ENCODE measurements around the gene B4GALNT2. TPM values are rescaled to one million over a fixed set of nuclear protein-coding genes. Genes with fewer than 3 reads are reported as not detected.
A peak's percentile ranks its signal among the peaks of the same experiment; 100 is the strongest.

B4GALNT2 gene
- total RNA-seq, 2 donors from 2014 or later: 0.04 to 0.11 TPM

DNA sequence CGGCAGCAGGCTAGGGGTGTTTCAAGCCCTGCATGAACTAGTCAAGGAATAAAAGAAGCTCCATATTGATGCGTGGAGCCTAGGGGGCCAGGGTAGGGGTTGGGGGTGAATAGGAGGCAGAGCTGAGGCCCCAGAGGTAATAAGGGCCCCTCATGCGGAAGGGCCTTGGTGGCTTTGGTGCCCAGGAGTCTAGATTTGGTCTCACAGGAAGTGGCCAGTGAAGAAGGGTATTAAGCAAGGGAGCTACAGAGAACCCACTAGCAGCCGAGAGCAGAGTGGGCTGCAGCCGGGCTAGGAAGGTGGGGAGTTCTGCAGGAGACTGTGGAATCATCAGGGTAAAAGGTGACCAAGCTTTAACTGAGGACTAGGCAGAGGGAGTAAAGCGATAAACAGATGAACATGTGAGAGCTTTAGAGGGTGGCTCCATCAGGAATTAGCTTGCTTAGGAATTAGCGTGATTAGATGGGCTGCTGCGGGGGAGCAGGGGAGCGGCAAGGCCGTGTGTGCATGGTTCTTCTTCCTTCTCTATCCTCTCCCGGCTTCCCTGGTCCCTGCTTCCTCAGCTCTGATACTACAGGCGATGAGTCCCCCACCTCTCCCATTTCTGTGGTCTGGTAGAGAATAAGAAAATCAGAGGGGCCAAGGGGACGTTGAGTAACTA, 68.0 kb downstream of the B4GALNT2 start:
- Histone ChIP-seq H3K36me3 (ENCODE audit: control insufficient read depth, insufficient read depth, low read length) (no peaks in the 10 kb centered on the region), H3K4me1 (ENCODE audit: control insufficient read depth, insufficient read depth, low read length) (peaks cover 3% of the 10 kb centered on the region), H3K9me3 (ENCODE audit: control insufficient read depth, low read length) (no peaks in the 10 kb centered on the region), H3K27me3 (ENCODE audit: control insufficient read depth, insufficient read depth, low read length, poor library complexity, severe bottlenecking) (peaks cover 4% of the 10 kb centered on the region), H3K27ac (ENCODE audit: low read depth, low read length) (no peak overlapping the region), H3K9ac (ENCODE audit: extremely low read depth, low read length, poor library complexity, severe bottlenecking) (no peak overlapping the region), H3K4me3 (ENCODE audit: low read length) (no peak overlapping the region)
- Mint-ChIP-seq H3K36me3 (ENCODE audit: low read depth) (no peaks in the 10 kb centered on the region), H3K4me1 (peaks cover 7% of the 10 kb centered on the region), H3K27ac (no peak overlapping the region), H3K4me3 (no peak overlapping the region), H3K27me3 (ENCODE audit: insufficient read depth) (peaks cover 33% of the 10 kb centered on the region), H3K9me3 (no peaks in the 10 kb centered on the region)
- no peak for DNase-seq
- TF ChIP-seq CTCF (conservative IDR thresholded peaks at IDR 0.05): no peak
- WGBS, 2 experiments (ENCODE audit: insufficient coverage in 1 of 2, insufficient read length in 1 of 2): 94 to 95% methylated on average over 6 to 12 of the region's 13 CpGs

- Histone ChIP-seq H3K9ac (ENCODE audit: extremely low read depth, low read length, poor library complexity, severe bottlenecking) (no peak overlapping the region), H3K9me3 (ENCODE audit: control insufficient read depth, low read length) (no peaks in the 10 kb centered on the region), H3K4me1 (ENCODE audit: control insufficient read depth, insufficient read depth, low read length) (peaks cover 3% of the 10 kb centered on the region), H3K36me3 (ENCODE audit: control insufficient read depth, insufficient read depth, low read length) (no peaks in the 10 kb centered on the region), H3K27me3 (ENCODE audit: control insufficient read depth, insufficient read depth, low read length, poor library complexity, severe bottlenecking) (peaks cover 4% of the 10 kb centered on the region), H3K27ac (ENCODE audit: low read depth, low read length) (no peak overlapping the region), H3K4me3 (ENCODE audit: low read length) (no peak overlapping the region)
- Mint-ChIP-seq H3K9me3 (no peaks in the 10 kb centered on the region), H3K4me1 (peaks cover 7% of the 10 kb centered on the region), H3K4me3 (no peak overlapping the region), H3K36me3 (ENCODE audit: low read depth) (no peaks in the 10 kb centered on the region), H3K27me3 (ENCODE audit: insufficient read depth) (peaks cover 34% of the 10 kb centered on the region), H3K27ac (no peak overlapping the region)
- DNase-seq: peak; percentile 52
- no peak for TF ChIP-seq CTCF (conservative IDR thresholded peaks at IDR 0.05)
- 89 to 92% methylated on average over 5 to 8 of the region's 8 CpGs for WGBS, 2 experiments (ENCODE audit: insufficient coverage in 1 of 2, insufficient read length in 1 of 2)
Measured at GRCh38 chr17:49201481-49201927, 68.9 kb downstream of the B4GALNT2 start.

DNA sequence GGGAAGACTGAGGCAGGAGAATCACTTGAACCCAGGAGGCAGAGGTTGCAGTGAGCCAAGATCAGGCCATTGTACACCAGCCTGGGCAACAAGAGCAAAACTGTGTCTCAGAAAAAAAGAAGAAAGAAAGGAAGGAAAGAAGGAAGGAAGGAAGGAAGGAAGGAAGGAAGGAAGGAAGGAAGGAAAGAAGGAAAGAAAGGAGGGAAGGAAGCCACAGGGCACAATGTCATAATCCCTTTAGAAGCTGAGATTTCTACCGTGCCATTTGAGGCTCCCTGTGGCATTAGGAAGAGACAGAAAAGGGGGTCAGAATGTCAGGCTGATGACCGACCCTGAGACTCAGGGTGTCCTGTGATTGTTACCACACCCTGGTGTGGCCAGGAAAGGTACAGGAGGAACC, 71.2 kb downstream of the B4GALNT2 start:
- H3K27me3 Mint-ChIP-seq (ENCODE audit: insufficient read depth): peaks cover 40% of the 10 kb centered on the region

More for the DNA sequence above, 71.2 kb downstream of the B4GALNT2 start:
- no peak overlapping the region for H3K9ac ChIP-seq (ENCODE audit: extremely low read depth, low read length, poor library complexity, severe bottlenecking)
- no peak overlapping the region for H3K27ac ChIP-seq (ENCODE audit: low read depth, low read length)
- Mint-ChIP-seq H3K9me3 (no peaks in the 10 kb centered on the region), H3K36me3 (ENCODE audit: low read depth) (no peaks in the 10 kb centered on the region), H3K4me1 (peaks cover 9% of the 10 kb centered on the region), H3K4me3 (no peak overlapping the region), H3K27ac (no peak overlapping the region)
- no peaks in the 10 kb centered on the region for H3K36me3 ChIP-seq (ENCODE audit: control insufficient read depth, insufficient read depth, low read length)
- peaks cover 3% of the 10 kb centered on the region for H3K4me1 ChIP-seq (ENCODE audit: control insufficient read depth, insufficient read depth, low read length)
- no peak for TF ChIP-seq CTCF (conservative IDR thresholded peaks at IDR 0.05)
- H3K9me3 ChIP-seq (ENCODE audit: control insufficient read depth, low read length): no peaks in the 10 kb centered on the region
- no peak for DNase-seq
- no peak overlapping the region for H3K4me3 ChIP-seq (ENCODE audit: low read length)
- peaks cover 4% of the 10 kb centered on the region for H3K27me3 ChIP-seq (ENCODE audit: control insufficient read depth, insufficient read depth, low read length, poor library complexity, severe bottlenecking)
- 86 to 96% methylated on average over 2 of the region's 2 CpGs for WGBS, 2 experiments (ENCODE audit: insufficient coverage in 1 of 2, insufficient read length in 1 of 2)

Measured in endodermal cell (in vitro differentiated cells).